ENCODE results near the gene ATP6V0D1.

ATP6V0D1 gene

DNA sequence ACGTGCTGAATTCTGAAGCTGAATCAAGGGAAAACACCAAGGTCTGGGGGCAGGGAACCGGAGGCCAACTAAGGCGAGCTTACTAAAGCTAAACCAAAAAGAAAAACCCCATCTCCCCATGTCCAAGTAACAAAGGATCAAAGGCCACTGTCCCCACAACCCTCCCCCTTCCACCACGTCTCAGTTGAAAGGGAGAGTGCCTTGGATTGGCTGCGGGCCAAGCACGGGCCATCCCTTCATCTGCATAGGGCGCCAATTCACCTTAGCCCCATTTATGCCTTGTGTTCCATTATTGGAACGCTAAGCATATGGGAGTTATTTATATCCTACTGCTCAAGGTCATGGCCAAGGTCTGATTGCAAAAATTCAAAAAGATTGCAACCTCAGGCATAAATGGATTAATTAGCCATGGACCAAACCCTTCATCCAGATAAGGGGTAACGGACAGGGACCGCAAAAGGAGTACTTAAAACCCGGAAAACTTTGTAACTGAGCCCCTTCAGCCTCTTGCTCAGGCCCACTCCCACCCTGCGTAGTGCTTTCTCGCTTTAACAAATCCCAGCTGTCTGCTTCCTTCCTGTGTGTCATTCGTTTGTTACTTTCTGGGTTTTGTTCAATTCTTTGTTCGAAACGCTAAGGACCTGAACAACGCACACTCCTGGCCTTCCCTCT, 740 bp upstream of the ATP6V0D1 start:
- H3K4me2 ChIP-seq (ENCODE audit: low read length), result peak overlapping the region; percentile 93
- H3K27ac ChIP-seq (ENCODE audit: low read length), result peak overlapping the region; percentile 80
- H4K20me1 ChIP-seq (ENCODE audit: insufficient read depth, low read length), result no peaks in the 10 kb centered on the region
- H3K27me3 ChIP-seq (ENCODE audit: low read depth, low read length), result no peaks in the 10 kb centered on the region
- peaks cover 51% of the 10 kb centered on the region for H3K79me2 ChIP-seq (ENCODE audit: low read length)
- no peaks in the 10 kb centered on the region for H3K9me3 ChIP-seq (ENCODE audit: insufficient read depth, low read length)
- peak overlapping the region; percentile 82 for H3K4me3 ChIP-seq (ENCODE audit: low read length)
- peak overlapping the region; percentile 92 for H3K9ac ChIP-seq (ENCODE audit: low read length)
- TF ChIP-seq, protein P1, sequence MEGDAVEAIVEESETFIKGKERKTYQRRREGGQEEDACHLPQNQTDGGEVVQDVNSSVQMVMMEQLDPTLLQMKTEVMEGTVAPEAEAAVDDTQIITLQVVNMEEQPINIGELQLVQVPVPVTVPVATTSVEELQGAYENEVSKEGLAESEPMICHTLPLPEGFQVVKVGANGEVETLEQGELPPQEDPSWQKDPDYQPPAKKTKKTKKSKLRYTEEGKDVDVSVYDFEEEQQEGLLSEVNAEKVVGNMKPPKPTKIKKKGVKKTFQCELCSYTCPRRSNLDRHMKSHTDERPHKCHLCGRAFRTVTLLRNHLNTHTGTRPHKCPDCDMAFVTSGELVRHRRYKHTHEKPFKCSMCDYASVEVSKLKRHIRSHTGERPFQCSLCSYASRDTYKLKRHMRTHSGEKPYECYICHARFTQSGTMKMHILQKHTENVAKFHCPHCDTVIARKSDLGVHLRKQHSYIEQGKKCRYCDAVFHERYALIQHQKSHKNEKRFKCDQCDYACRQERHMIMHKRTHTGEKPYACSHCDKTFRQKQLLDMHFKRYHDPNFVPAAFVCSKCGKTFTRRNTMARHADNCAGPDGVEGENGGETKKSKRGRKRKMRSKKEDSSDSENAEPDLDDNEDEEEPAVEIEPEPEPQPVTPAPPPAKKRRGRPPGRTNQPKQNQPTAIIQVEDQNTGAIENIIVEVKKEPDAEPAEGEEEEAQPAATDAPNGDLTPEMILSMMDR (IDR thresholded peaks at IDR 0.05; ENCODE audit: low read depth, low read length), result no peak
- TF ChIP-seq EZH2phosphoT487 (IDR thresholded peaks at IDR 0.05; ENCODE audit: low read depth), result no peak
- peak overlapping the region; percentile 22 for H2AFZ ChIP-seq (ENCODE audit: low read depth, low read length)
- peaks cover 14% of the 10 kb centered on the region for H3K4me1 ChIP-seq (ENCODE audit: low read length)
- H3K36me3 ChIP-seq (replicated peaks; ENCODE audit: low read depth, low read length), result peaks cover 17% of the 10 kb centered on the region

- Histone ChIP-seq H2AFZ (ENCODE audit: low read depth, low read length) (no peak overlapping the region), H3K36me3 (replicated peaks; ENCODE audit: low read depth, low read length) (peaks cover 2% of the 10 kb centered on the region), H3K27ac (ENCODE audit: low read length) (no peak overlapping the region), H4K20me1 (ENCODE audit: insufficient read depth, low read length) (peaks cover 6% of the 10 kb centered on the region; the same call in 1 of the 2 replicates), H3K9ac (ENCODE audit: low read length) (no peak overlapping the region), H3K27me3 (ENCODE audit: low read depth, low read length) (no peaks in the 10 kb centered on the region), H3K4me2 (ENCODE audit: low read length) (no peak overlapping the region), H3K9me3 (ENCODE audit: insufficient read depth, low read length) (no peaks in the 10 kb centered on the region), H3K79me2 (ENCODE audit: low read length) (peaks cover 73% of the 10 kb centered on the region), H3K4me1 (ENCODE audit: low read length) (peaks cover 14% of the 10 kb centered on the region), H3K4me3 (ENCODE audit: low read length) (no peak overlapping the region)
- TF ChIP-seq EZH2phosphoT487 (IDR thresholded peaks at IDR 0.05; ENCODE audit: low read depth), result no peak
- TF ChIP-seq, protein P1 (IDR thresholded peaks at IDR 0.05; ENCODE audit: low read depth, low read length), result no peak
These were observed 2.9 kb downstream of the ATP6V0D1 start for GRCh38 chr16:67477960-67478554.

DNA sequence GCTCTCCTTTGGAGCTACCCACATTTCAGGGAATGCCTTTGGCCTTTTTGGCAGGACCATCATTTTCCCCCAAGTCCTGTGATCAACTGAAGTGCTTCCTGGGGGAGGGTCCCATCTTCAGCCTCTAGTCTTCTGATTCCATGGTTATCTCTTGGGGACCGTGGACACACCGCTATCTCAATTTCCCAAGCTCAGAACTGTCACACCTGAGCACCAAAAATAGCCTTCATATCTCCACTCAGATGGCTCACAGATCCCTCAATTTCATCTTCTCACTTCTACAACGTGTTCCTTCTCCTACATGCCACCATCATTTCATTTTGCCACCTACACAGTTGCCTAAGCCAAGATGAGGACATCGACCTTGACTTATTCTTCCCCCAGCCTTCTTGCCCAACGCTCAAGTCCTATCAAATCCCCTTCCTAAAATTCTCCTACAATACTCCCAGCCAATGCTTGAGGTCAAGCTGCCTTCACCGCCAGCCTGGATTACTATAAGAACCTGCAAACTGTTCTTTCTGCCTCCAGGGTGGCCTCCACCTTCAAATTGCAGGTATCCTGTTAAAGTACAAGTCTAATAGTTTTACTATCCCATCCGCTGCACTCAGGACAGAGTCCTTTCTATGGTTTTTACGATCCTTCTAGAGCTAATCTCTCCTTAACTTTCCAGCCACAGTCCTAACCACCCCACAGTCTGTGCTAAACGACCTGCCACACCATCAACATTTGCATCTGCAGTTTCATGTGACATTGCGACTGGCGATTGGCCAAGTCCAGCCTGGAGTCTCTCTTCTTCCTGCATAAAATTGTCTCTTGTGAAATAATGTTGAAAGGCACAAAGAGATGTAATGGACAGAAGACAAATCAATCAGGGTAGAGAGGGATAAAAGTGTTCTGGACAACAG, 6.2 kb downstream of the ATP6V0D1 start:
- TF ChIP-seq, protein P1 (IDR thresholded peaks at IDR 0.05; ENCODE audit: low read depth, low read length), result no peak
- TF ChIP-seq EZH2phosphoT487 (IDR thresholded peaks at IDR 0.05; ENCODE audit: low read depth), result no peak
- Histone ChIP-seq H4K20me1 (ENCODE audit: insufficient read depth, low read length) (peaks cover 24% of the 10 kb centered on the region; the same call in 1 of the 2 replicates), H3K9me3 (ENCODE audit: insufficient read depth, low read length) (no peaks in the 10 kb centered on the region), H3K27me3 (ENCODE audit: low read depth, low read length) (no peaks in the 10 kb centered on the region), H2AFZ (ENCODE audit: low read depth, low read length) (no peak overlapping the region), H3K36me3 (replicated peaks; ENCODE audit: low read depth, low read length) (no peaks in the 10 kb centered on the region), H3K79me2 (ENCODE audit: low read length) (peaks cover 62% of the 10 kb centered on the region), H3K9ac (ENCODE audit: low read length) (no peak overlapping the region), H3K4me3 (ENCODE audit: low read length) (no peak overlapping the region), H3K27ac (ENCODE audit: low read length) (no peak overlapping the region), H3K4me2 (ENCODE audit: low read length) (no peak overlapping the region), H3K4me1 (ENCODE audit: low read length) (peaks cover 5% of the 10 kb centered on the region)

Data from OCI-LY3 (cell line).